Measurements from ENCODE around the gene OSBPL9.

The OSBPL9 gene

GRCh38 chr1:51629918-51630317 is 13.0 kb downstream of the OSBPL9 start:
- H3K27ac ChIP-seq, result peak overlapping the region; percentile 69
- no peak for TF ChIP-seq CTCF (conservative IDR thresholded peaks at IDR 0.05)

GRCh38 chr1:51630393-51630792 is 13.5 kb downstream of the OSBPL9 start:
- TF ChIP-seq CTCF (conservative IDR thresholded peaks at IDR 0.05), result no peak
- peak overlapping the region; percentile 69; the same call in 1 of the 2 replicates for H3K27ac ChIP-seq

- no peak for TF ChIP-seq CTCF (conservative IDR thresholded peaks at IDR 0.05)
- no peak overlapping the region for H3K27ac ChIP-seq
These were observed 14.0 kb downstream of the OSBPL9 start for GRCh38 chr1:51630922-51631321.

GRCh38 chr1:51631747-51632146 is 14.9 kb downstream of the OSBPL9 start:
- H3K27ac ChIP-seq, result no peak overlapping the region
- no peak for TF ChIP-seq CTCF (conservative IDR thresholded peaks at IDR 0.05)

GRCh38 chr1:51634618-51635017 is 17.7 kb downstream of the OSBPL9 start:
- no peak for TF ChIP-seq CTCF (conservative IDR thresholded peaks at IDR 0.05)
- H3K27ac ChIP-seq, result no peak overlapping the region

- H3K27ac ChIP-seq, result no peak overlapping the region
- no peak for TF ChIP-seq CTCF (conservative IDR thresholded peaks at IDR 0.05)
These were observed 18.7 kb downstream of the OSBPL9 start for GRCh38 chr1:51635615-51636014.

GRCh38 chr1:51636191-51636590 is 19.3 kb downstream of the OSBPL9 start:
- TF ChIP-seq CTCF (conservative IDR thresholded peaks at IDR 0.05), result no peak
- H3K27ac ChIP-seq, result no peak overlapping the region
